Esophagus squamous epithelium (tissue), 4 donors: ENCODE measurements around the gene KLK11.

Experiments
- CTCF ChIP-seq, 6 experiments: fragments of 450-650 bp in 4 of 6; fragments of 200-600 bp in 2 of 6; sonication (generic) in 2 of 6; IDR thresholded peaks; one replicate each; pipeline ENCODE4 v1.5.1; 2016 to 2019; ENCODE audit warnings: antibody characterized with exemption in 6 of 6, mild to moderate bottlenecking in 4 of 6, moderate library complexity in 4 of 6
- POLR2A ChIP-seq, 4 donors: fragments of 450-650 bp; IDR thresholded peaks; one replicate each; pipeline ENCODE4 v1.6.1; 2017; ENCODE audit warnings: antibody characterized with exemption in 4 of 4, mild to moderate bottlenecking in 4 of 4, moderate library complexity in 3 of 4

- TF ChIP-seq CTCF (IDR thresholded peaks at IDR 0.05) (no peak), POLR2A (IDR thresholded peaks at IDR 0.05) (no peak)
Observed at GRCh38 chr19:51055866-51056265, 29.4 kb upstream of the KLK11 start.
